GM18507 (cell line): ENCODE measurements around the gene KBTBD3.

Experiments used
- DNase-seq: peaks from one replicate; pipeline ENCODE4 v3.0.0; 2011; ENCODE audit warnings: low read depth; ENCODE audit not compliant: insufficient read length; ENCODE audit errors: extremely low spot score
- FAIRE-seq: peaks from 2 replicates; lab custom pipeline; 2011; peaks lifted over from hg19 to GRCh38; lab: Jason Lieb, UNC

KBTBD3 gene

GRCh38 chr11:106076919-106077608 lies at the start of gene KBTBD3:
Gene KBTBD3 (minus strand): TSS chr11:106077347. CDS start chr11:106059097, 18,250 bp downstream.
- FAIRE-seq = peak; percentile 99

DNA sequence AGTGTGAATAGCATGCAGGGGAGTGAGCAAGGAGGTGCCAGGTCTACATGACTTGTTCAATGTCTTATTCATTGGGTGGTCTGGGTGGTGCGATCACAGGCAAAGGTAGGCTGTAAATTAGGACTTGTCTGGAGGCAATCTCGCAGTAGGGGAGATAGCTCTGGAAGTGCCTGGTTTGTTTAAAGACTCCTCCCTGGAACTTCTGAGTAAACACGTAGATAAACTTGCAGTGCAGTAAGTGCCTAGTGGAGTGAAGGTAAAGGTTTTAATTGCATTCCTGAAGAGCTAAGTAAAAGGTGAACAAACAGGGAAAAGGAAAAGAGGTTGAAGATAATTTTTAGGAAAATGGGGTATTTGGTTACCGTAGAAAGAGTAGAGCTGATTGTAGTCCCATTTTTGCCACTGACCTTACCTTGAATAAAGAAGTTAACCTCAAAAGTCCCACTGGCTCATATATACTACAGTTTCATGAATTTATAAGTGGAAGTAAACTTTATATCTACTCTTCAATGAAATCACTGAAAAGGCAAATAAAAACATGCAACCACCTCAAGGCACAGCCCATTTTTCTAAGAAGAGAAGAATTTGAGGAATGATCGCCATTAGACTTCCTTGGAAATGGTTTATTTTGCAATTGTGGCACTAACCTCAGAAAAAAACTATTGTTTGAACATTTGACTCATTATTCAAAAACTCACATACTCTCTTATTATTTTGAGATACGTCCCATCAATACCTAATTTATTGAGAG lies 44.6 kb upstream of the KBTBD3 start:
- FAIRE-seq = no peak
- DNase-seq = no peak

More at GRCh38 chr11:106076919-106077608, at the start of gene KBTBD3:
- DNase-seq = peak; percentile 77

- no peak for FAIRE-seq
- no peak for DNase-seq
Measured at GRCh38 chr11:106105986-106106385, 28.8 kb upstream of the KBTBD3 start.

DNA sequence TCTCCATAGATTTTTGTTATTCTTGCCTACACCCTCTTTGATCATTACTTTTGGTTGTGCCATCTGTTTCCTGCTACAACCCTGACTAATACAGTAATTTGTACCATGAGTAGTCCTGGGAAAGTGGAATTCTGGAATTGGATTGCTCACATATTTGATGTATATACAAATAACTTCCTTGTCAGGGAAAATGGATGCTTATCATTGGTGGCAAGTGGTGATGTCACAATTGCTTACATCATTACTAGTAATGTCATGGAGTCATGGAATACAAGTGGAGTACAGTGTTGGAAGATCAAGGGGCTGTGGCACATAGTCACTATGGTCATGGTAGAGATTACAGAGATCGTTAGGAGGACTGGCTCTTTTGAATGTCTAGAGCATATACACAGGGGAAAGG lies 24.7 kb upstream of the KBTBD3 start:
- DNase-seq (no peak), FAIRE-seq (no peak)

GRCh38 chr11:106101370-106101769 lies 24.2 kb upstream of the KBTBD3 start:
- no peak for FAIRE-seq

DNA sequence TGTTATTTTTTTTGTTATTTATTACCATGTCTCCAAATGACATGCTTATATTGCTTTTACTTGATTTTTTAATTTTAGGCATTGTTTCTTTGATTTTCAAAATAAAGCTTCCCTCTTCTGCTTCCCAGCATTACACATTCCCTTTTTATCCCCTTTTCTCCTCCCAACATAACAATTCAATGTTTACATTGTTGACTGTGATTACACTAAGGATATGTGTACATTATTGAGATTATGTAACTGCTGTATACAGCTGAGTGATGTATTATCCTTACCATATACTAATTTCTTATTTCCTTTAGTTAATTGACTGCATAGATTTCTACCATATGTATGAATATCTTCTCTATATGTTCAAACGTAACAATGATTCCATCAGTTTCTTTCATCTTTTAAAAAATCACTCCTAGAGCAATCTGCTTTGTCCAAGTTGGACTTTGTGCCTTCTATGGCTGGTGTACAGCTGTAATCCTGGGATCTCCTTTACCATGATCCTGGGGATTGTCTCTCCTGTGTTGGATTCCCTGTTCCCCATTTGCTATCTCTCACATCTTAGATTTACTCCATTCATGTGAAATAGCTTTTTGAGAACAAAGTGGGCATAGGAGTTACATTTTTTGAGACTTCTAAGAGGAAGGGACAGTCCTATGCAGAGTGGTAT lies 21.9 kb upstream of the KBTBD3 start:
- no peak for FAIRE-seq
- no peak for DNase-seq

More at GRCh38 chr11:106101370-106101769, 24.2 kb upstream of the KBTBD3 start:
- DNase-seq = no peak

- DNase-seq = no peak
- no peak for FAIRE-seq
Measured at GRCh38 chr11:106092446-106092845, 15.3 kb upstream of the KBTBD3 start.

DNA sequence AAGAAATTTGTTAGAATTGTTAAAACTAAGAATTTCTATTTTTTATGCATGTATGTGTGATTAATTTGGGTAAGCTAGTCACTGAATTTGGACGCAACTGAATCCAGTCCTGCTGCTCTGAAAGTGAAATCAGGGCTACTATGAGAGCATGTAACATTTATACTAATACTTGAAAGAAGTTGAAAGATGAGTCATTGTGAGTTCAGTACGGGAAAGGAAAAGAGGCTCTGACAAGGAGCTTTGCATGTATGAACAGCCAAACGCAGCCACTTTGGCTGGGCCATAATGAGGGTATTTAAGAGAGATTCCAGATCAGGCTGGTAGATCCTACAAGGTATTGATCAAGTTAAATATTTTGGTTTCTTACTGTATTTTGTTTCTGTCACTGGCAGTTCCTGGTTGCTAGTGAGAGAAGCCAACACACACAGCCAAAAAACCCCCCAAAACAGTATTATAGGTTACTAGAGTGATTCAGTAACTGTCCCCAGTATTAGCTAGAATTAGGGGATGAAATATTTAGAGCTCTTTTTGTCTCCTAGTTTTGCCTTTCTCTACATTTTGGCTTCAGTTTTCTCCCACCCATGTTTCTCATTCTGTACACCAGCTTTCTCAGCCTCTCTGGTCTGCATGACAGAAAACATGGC lies 14.5 kb upstream of the KBTBD3 start:
- DNase-seq (no peak), FAIRE-seq (peak; percentile 80)

DNA sequence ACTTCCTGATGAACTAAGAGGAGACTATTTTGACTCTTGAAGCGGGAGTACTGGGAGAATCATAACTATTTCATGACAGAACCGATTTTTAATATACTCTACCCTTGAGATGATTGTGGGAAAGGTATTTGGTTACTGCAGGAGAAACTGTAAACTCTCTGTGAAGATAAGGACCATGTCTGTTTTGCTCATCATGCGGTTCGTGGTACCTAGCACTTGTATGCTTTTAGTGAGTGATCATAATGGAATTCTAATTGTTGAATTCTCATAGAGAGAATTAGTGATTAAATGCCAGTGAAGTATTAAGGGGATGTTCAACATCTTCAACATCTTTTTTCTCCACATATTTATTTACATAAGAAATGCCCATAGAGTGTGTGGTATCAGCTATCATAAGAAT lies 11.7 kb upstream of the KBTBD3 start:
- no peak for DNase-seq
- FAIRE-seq = no peak

GRCh38 chr11:106087815-106088435 lies 10.8 kb upstream of the KBTBD3 start:
- FAIRE-seq (peak; percentile 81), DNase-seq (no peak)

DNA sequence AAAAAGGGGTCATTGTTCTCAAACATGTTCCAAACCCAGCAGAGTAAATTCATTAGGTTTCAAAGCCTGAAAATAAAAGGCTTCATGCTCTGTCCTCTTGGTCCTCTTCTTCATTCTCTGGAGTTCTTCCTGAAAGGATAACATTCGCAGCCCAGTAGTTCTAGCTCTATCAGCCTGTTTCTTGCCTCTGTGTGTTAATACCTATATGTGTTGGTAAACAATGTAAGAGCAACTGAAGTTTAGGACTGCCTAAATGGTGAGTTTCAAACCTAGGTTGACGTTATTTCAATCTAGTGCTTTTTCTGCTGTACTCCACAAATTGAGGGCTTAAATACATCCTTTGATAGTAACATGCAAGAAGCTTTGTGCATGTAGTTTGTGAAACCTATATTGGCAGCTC lies 9.7 kb upstream of the KBTBD3 start:
- DNase-seq (no peak), FAIRE-seq (no peak)

DNA sequence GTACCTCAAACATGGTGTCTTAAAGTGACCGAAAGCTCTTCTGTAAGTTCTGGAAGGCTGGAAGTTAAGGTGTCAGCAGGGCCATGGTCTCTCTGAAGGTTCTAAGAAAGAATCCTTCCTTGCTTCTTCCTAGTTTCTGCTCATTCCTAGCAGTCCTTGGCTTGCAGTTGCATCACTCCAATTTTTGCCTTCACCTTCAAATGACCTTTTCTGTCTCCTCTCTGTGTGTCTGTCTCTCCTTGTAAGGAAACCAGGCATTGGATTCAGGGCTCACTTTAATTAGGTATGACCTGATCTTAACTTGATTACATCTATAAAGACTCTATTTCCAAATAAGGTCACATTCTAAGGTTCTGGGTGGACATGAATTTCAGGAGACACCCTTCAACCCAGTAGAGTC lies 9.0 kb upstream of the KBTBD3 start:
- FAIRE-seq (no peak), DNase-seq (no peak)

- no peak for FAIRE-seq
- no peak for DNase-seq
Measured at GRCh38 chr11:106082096-106082495, 4.9 kb upstream of the KBTBD3 start.

DNA sequence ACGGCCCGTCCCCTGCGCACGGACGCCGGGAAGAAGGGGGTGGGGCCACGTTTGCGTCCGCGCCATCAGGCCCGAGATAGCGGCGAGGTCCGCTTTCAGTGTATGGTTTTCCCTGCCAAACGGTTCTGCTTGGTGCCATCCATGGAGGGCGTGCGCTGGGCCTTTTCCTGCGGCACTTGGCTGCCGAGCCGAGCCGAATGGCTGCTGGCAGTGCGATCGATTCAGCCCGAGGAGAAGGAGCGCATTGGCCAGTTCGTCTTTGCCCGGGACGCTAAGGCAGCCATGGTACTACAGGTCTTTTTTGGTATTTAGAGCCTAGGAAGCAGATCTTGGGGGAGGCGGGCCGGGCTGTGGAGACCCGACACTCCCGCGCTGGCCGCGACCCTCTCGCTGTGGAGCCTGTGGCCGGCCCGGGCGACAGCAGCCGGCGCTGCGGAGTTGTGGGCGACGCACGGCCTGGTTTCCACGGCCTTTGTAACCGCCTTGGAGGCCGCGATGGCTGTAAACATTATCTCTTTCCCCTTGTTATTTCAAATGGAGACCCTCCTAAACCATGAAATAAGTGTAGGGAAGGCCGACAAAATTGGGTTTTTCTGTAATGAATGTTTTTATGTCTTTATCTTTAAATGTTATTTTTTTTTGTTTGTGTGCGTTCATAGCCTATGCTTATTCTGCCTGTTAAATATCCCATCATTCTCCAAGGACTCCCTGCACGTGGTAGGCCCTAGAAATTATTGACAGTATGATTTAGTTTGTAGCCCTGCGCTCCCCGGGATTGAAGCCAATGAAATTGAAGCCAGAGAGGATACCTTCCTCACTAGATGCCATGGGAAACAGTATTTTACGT lies 685 bp upstream of the KBTBD3 start, which contains the start of gene AASDHPPT:
AASDHPPT (plus strand) TSS at position 54 of the 847 bp plus-strand sequence; CDS start at position 103, 49 bp downstream.
- FAIRE-seq = no peak
- DNase-seq = no peak

GRCh38 chr11:106076171-106076918 lies 802 bp downstream of the KBTBD3 start:
- peak; percentile 49 for FAIRE-seq
- DNase-seq = no peak

GRCh38 chr11:106072804-106073203 lies 4.3 kb downstream of the KBTBD3 start:
- FAIRE-seq (no peak), DNase-seq (no peak)

- DNase-seq (no peak), FAIRE-seq (no peak)
Measured at GRCh38 chr11:106070606-106071005, 6.5 kb downstream of the KBTBD3 start.

- DNase-seq (no peak), FAIRE-seq (peak; percentile 52)
Measured at GRCh38 chr11:106063009-106063408, 14.1 kb downstream of the KBTBD3 start.
